Neural progenitor cell (in vitro differentiated cells): ENCODE results near the gene CFDP1.

Experiments used
- EZH2 ChIP-seq: fragments of 200-600 bp; sonication (generic); IDR thresholded peaks from 2 replicates; pipeline ENCODE4 v1.6.1; 2017; ENCODE audit warnings: antibody characterized with exemption, mild to moderate bottlenecking, moderate library complexity
- EZH2phosphoT487 ChIP-seq: fragments of 200-600 bp; sonication (generic); IDR thresholded peaks from 2 replicates; pipeline ENCODE4 v1.6.1; 2017; ENCODE audit warnings: antibody characterized with exemption
- TF ChIP-seq, protein P1 (sequence below): fragments of 200-600 bp; sonication (generic); IDR thresholded peaks from 2 replicates; pipeline ENCODE4 v1.5.1; 2017; ENCODE audit warnings: antibody characterized with exemption, mild to moderate bottlenecking

GRCh38 chr16:75282466-75283281 is 150.6 kb downstream of the CFDP1 start:
- TF ChIP-seq, protein P1, sequence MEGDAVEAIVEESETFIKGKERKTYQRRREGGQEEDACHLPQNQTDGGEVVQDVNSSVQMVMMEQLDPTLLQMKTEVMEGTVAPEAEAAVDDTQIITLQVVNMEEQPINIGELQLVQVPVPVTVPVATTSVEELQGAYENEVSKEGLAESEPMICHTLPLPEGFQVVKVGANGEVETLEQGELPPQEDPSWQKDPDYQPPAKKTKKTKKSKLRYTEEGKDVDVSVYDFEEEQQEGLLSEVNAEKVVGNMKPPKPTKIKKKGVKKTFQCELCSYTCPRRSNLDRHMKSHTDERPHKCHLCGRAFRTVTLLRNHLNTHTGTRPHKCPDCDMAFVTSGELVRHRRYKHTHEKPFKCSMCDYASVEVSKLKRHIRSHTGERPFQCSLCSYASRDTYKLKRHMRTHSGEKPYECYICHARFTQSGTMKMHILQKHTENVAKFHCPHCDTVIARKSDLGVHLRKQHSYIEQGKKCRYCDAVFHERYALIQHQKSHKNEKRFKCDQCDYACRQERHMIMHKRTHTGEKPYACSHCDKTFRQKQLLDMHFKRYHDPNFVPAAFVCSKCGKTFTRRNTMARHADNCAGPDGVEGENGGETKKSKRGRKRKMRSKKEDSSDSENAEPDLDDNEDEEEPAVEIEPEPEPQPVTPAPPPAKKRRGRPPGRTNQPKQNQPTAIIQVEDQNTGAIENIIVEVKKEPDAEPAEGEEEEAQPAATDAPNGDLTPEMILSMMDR = no peak
- TF ChIP-seq EZH2 = no peak
- no peak for TF ChIP-seq EZH2phosphoT487
